BE2C (cell line): ENCODE measurements around the gene NKAIN4.

ENCODE experiments used
- DNase-seq: peaks from one replicate; pipeline ENCODE4 v3.0.0-alpha.2; 2020
- H3K27me3 ChIP-seq: fragments of 250-450 bp; sonication (Bioruptor Pico); 2 replicates; pipeline ENCODE4 v1.5.1; 2020; ENCODE audit warnings: mild to moderate bottlenecking
- H3K36me3 ChIP-seq: fragments of 250-450 bp; sonication (Bioruptor Pico); 2 replicates; pipeline ENCODE4 v1.5.1; 2020; ENCODE audit warnings: mild to moderate bottlenecking
- H3K4me1 ChIP-seq: fragments of 250-450 bp; sonication (Bioruptor Pico); 2 replicates; pipeline ENCODE4 v1.5.1; 2020
- H3K4me3 ChIP-seq: 2 replicates; pipeline ENCODE4 v1.5.1; 2011; ENCODE audit warnings: low read depth, low read length
- H3K9me3 ChIP-seq: fragments of 250-450 bp; sonication (Bioruptor Pico); 2 replicates; pipeline ENCODE4 v1.5.1; 2020
- CTCF ChIP-seq: IDR thresholded peaks from 2 replicates; pipeline ENCODE4 v1.5.1; 2012; ENCODE audit warnings: mild to moderate bottlenecking, low read depth, low read length

NKAIN4 gene

DNA sequence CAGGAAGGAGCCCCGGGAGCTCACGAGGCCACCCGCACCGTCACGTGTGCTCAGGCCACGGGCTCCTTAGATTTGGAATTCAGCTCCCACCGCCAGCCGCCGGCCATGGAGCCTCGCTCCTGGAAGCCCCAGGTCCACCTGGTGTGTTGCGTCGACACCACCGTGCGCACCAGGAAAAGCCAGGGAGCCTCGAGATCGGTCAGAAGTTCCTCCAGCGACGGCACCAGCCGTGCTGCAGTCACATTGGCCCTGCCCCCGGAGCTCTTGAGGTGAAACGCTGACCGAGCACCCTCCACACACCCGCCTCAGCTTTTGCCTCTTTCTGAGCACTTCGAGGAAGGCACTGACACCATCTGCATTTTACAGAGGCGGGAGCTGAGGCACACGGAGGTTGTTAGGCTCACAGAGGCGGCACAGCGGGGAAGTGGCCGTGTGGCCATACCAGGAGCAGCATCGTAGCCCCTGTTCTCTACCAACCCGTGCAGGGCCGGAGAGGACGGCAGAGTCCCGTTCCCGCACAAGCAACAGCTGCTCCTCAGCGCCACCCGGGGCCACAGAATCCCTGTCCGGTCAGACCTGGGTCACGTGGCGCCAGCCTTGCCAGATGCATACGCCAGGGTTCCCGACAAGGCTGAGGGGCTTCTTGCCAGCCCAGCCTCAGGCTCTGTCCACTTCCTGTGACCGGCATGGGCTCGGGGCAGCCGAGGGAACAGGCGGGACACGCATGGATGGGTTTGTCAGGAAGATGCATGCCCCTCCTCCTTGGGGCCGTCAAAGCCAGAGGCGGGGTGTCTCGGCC, 7.6 kb downstream of the NKAIN4 start:
- Histone ChIP-seq H3K4me1 (peaks cover 10% of the 10 kb centered on the region), H3K4me3 (no peak overlapping the region), H3K36me3 (no peaks in the 10 kb centered on the region), H3K9me3 (no peaks in the 10 kb centered on the region), H3K27me3 (peaks cover under 1% of the 10 kb centered on the region)
- DNase-seq = peak; percentile 74
- TF ChIP-seq CTCF = peak; percentile 3; the same call in 1 of the 2 replicates

DNA sequence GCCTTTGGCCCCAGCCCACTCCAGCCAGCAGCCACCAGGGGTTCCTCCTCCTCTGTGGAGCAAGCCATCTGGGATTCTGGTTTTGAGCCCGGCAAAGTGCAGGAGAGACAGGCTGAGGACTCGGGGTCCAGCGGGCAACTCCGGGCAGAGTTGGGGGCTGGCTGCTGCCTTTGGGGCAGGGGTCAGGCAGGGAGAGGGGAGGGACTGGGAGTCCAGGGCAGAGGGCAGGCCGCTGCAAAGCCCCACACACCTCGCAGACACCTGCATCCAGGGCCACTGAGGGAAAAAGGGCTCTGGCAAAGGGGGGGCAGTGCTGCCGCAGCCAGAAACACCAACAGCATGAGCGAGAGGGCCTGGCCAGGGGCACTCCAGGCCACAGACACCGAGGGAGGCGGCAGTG, 9.8 kb downstream of the NKAIN4 start:
- no peaks in the 10 kb centered on the region for H3K9me3 ChIP-seq
- H3K4me3 ChIP-seq = no peak overlapping the region
- DNase-seq = no peak
- peaks cover 10% of the 10 kb centered on the region for H3K4me1 ChIP-seq
- no peaks in the 10 kb centered on the region for H3K36me3 ChIP-seq
- no peaks in the 10 kb centered on the region for H3K27me3 ChIP-seq
- TF ChIP-seq CTCF = no peak

- TF ChIP-seq CTCF = no peak
- H3K27me3 ChIP-seq = no peaks in the 10 kb centered on the region
These were observed 10.5 kb downstream of the NKAIN4 start for GRCh38 chr20:63243604-63244247.

DNA sequence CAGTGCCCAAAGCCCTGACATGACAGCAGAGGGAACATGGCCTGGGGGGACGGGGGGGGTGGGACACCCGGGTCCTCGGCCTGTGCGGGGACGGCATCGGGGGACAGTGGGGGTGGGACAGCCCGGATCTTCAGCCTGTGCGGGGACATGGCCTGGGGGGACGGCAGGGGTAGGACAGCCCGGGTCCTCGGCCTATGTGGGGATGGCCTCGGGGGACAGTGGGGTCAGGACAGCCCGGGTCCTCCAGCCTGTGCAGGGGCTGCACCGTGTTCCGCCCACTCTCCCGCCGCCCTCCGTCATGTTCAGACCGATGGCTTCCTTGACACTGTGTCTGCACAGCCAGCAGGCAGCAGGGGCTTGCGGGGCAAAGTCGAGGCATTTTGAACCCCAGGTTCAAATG, 11.5 kb downstream of the NKAIN4 start:
- no peak for DNase-seq
- H3K4me3 ChIP-seq = no peak overlapping the region
- H3K9me3 ChIP-seq = no peaks in the 10 kb centered on the region
- H3K4me1 ChIP-seq = peaks cover 17% of the 10 kb centered on the region
- TF ChIP-seq CTCF = no peak
- H3K27me3 ChIP-seq = no peaks in the 10 kb centered on the region
- H3K36me3 ChIP-seq = no peaks in the 10 kb centered on the region

More at GRCh38 chr20:63243604-63244247, 10.5 kb downstream of the NKAIN4 start:
- Histone ChIP-seq H3K9me3 (no peaks in the 10 kb centered on the region), H3K36me3 (no peaks in the 10 kb centered on the region), H3K4me3 (no peak overlapping the region), H3K4me1 (peaks cover 11% of the 10 kb centered on the region)
- no peak for DNase-seq

DNA sequence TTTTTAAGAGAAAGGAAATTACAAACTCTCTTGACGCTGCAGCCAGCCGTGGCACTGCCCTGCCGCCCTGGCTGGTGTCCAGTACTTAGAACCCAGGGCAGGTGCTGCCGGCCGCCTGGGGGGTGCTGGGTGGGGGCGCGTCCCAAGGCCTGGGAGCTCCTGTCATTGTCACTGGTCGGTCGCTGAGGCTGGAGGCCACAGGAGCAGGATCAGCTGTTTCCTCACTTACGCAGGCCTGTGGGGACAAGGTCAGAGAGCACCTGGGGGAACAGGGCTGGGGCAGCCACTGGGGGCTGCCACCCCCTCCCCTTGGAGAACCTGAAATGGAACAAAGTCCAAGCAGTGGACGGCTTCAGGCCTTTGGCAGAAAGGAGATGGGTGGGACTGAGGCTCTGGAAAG, 13.0 kb downstream of the NKAIN4 start:
- Histone ChIP-seq H3K36me3 (no peaks in the 10 kb centered on the region), H3K4me3 (no peak overlapping the region), H3K27me3 (no peaks in the 10 kb centered on the region), H3K9me3 (no peaks in the 10 kb centered on the region), H3K4me1 (peaks cover 8% of the 10 kb centered on the region)
- TF ChIP-seq CTCF = no peak
- no peak for DNase-seq

GRCh38 chr20:63240004-63240403, 14.3 kb downstream of the NKAIN4 start:
- no peaks in the 10 kb centered on the region for H3K27me3 ChIP-seq
- H3K36me3 ChIP-seq = no peaks in the 10 kb centered on the region
- H3K4me1 ChIP-seq = peaks cover 8% of the 10 kb centered on the region
- TF ChIP-seq CTCF = no peak
- no peak overlapping the region for H3K4me3 ChIP-seq
- no peaks in the 10 kb centered on the region for H3K9me3 ChIP-seq
- DNase-seq = no peak
